GM23338 (cell line): ENCODE results near the gene GGA1. TPM values are rescaled to one million over a fixed set of nuclear protein-coding genes. Genes with fewer than 3 reads are reported as not detected.

Experiments used
- ATAC-seq: fragments of 200-7000 bp; cut with Tn5 transposase; 3 replicates; pipeline ENCODE4 v1.9.1; 2020
- DNase-seq: peaks from one replicate; pipeline ENCODE4 v3.0.0-alpha.2; 2015; ENCODE audit warnings: low spot score
- H2AFZ ChIP-seq: fragments of 200-600 bp; sonication (generic); 2 replicates; pipeline ENCODE4 v1.8.0; 2016; ENCODE audit warnings: antibody characterized with exemption, mild to moderate bottlenecking, moderate library complexity
- H3F3A ChIP-seq: fragments of 200-600 bp; sonication (generic); replicated peaks from 2 replicates; pipeline ENCODE4 v1.8.0; 2017; ENCODE audit warnings: antibody characterized with exemption, mixed run types, low read depth
- H3K27ac ChIP-seq: fragments of 200-600 bp; sonication (generic); 2 replicates; pipeline ENCODE4 v1.6.1; 2016; ENCODE audit warnings: low read depth
- H3K27me3 ChIP-seq: fragments of 200-600 bp; sonication (generic); 2 replicates; pipeline ENCODE4 v1.8.0; 2016; ENCODE audit warnings: mild to moderate bottlenecking, mixed run types, moderate library complexity; ENCODE audit not compliant: insufficient read depth
- H3K36me3 ChIP-seq: fragments of 200-600 bp; sonication (generic); 2 replicates; pipeline ENCODE4 v1.8.0; 2016; ENCODE audit warnings: mild to moderate bottlenecking; ENCODE audit not compliant: insufficient read depth
- H3K4me1 ChIP-seq: fragments of 200-600 bp; sonication (generic); 2 replicates; pipeline ENCODE4 v1.8.0; 2016; ENCODE audit warnings: mild to moderate bottlenecking, moderate library complexity; ENCODE audit not compliant: insufficient read depth
- H3K4me2 ChIP-seq: fragments of 200-600 bp; sonication (generic); 2 replicates; pipeline ENCODE4 v1.7.1; 2017; ENCODE audit warnings: mixed run types
- H3K4me3 ChIP-seq: fragments of 200-600 bp; sonication (generic); 2 replicates; pipeline ENCODE4 v1.6.1; 2016; ENCODE audit warnings: mixed run types
- H3K79me2 ChIP-seq: fragments of 200-600 bp; sonication (generic); replicated peaks from 2 replicates; pipeline ENCODE4 v1.8.0; 2017; ENCODE audit warnings: mild to moderate bottlenecking; ENCODE audit not compliant: insufficient read depth
- H3K9me2 ChIP-seq: fragments of 200-600 bp; sonication (generic); 2 replicates; pipeline ENCODE4 v1.8.0; 2017; ENCODE audit not compliant: insufficient read depth
- H4K20me1 ChIP-seq: fragments of 200-600 bp; sonication (generic); replicated peaks from 2 replicates; pipeline ENCODE4 v1.8.0; 2017; ENCODE audit warnings: mild to moderate bottlenecking; ENCODE audit not compliant: insufficient read depth
- H3K27ac Mint-ChIP-seq: 2 replicates; pipeline ENCODE4 v1.8.0; 2020; ENCODE audit warnings: inconsistent platforms, mild to moderate bottlenecking, moderate library complexity, mixed read lengths
- H3K27me3 Mint-ChIP-seq: 3 replicates; pipeline ENCODE4 v1.8.0; 2022; ENCODE audit warnings: low read depth, mild to moderate bottlenecking, moderate library complexity, mixed read lengths, inconsistent platforms; ENCODE audit not compliant: insufficient read depth, poor library complexity
- H3K36me3 Mint-ChIP-seq: 3 replicates; pipeline ENCODE4 v1.8.0; 2021; ENCODE audit warnings: low read depth, mild to moderate bottlenecking, inconsistent platforms, moderate library complexity, mixed read lengths
- H3K4me1 Mint-ChIP-seq: 3 replicates; pipeline ENCODE4 v1.8.0; 2020; ENCODE audit warnings: mild to moderate bottlenecking, inconsistent platforms, mixed read lengths
- H3K4me3 Mint-ChIP-seq: 3 replicates; pipeline ENCODE4 v1.8.0; 2021; ENCODE audit warnings: moderate library complexity, mild to moderate bottlenecking, inconsistent platforms, mixed read lengths
- H3K9me3 Mint-ChIP-seq: 3 replicates; pipeline ENCODE4 v1.8.0; 2020; ENCODE audit warnings: moderate library complexity, mild to moderate bottlenecking, inconsistent platforms, mixed read lengths
- CREB1 ChIP-seq: fragments of 250-450 bp; sonication (Bioruptor Pico); IDR thresholded peaks from 2 replicates; pipeline ENCODE4 v1.5.0; 2020; ENCODE audit warnings: low read depth, mild to moderate bottlenecking, moderate library complexity
- CTCF ChIP-seq, 2 experiments: fragments of 200-600 bp in 1 of 2; sonication (generic) in 1 of 2; conservative IDR thresholded peaks; 2 replicates each; pipeline versions ENCODE4 v1.5.1 to v1.6.1; 2016 to 2017; ENCODE audit warnings: antibody characterized with exemption in 2 of 2, low read depth in 2 of 2, mild to moderate bottlenecking in 2 of 2, moderate library complexity in 1 of 2
- ETS1 ChIP-seq: IDR thresholded peaks from 2 replicates; pipeline ENCODE4 v1.6.1; 2016; ENCODE audit warnings: antibody characterized with exemption
- EZH2 ChIP-seq: fragments of 200-600 bp; sonication (generic); IDR thresholded peaks from one replicate; pipeline ENCODE4 v1.8.0; 2017; ENCODE audit warnings: antibody characterized with exemption, mild to moderate bottlenecking, low read depth; ENCODE audit not compliant: unreplicated experiment
- EZH2phosphoT487 ChIP-seq: fragments of 200-600 bp; sonication (generic); IDR thresholded peaks from one replicate; pipeline ENCODE4 v1.8.1; 2018; ENCODE audit warnings: antibody characterized with exemption; ENCODE audit not compliant: unreplicated experiment
- JUNB ChIP-seq: IDR thresholded peaks from one replicate; pipeline ENCODE4 v1.6.1; 2016; ENCODE audit warnings: antibody characterized with exemption; ENCODE audit not compliant: unreplicated experiment
- NANOG ChIP-seq: IDR thresholded peaks from 2 replicates; pipeline ENCODE4 v1.6.1; 2016; ENCODE audit warnings: antibody characterized with exemption, borderline replicate concordance
- POLR2AphosphoS5 ChIP-seq: IDR thresholded peaks from 2 replicates; pipeline ENCODE4 v1.6.1; 2016; ENCODE audit warnings: antibody characterized with exemption, low read depth
- REST ChIP-seq: IDR thresholded peaks from one replicate; pipeline ENCODE4 v1.6.1; 2018; ENCODE audit warnings: antibody characterized with exemption; ENCODE audit not compliant: unreplicated experiment
- STAT1 ChIP-seq: IDR thresholded peaks from one replicate; pipeline ENCODE4 v1.6.1; 2016; ENCODE audit warnings: antibody characterized with exemption; ENCODE audit not compliant: unreplicated experiment
- ZNF114 ChIP-seq: fragments of 250-450 bp; sonication (Bioruptor Pico); IDR thresholded peaks from 2 replicates; pipeline ENCODE4 v1.5.0; 2020; ENCODE audit warnings: mild to moderate bottlenecking, moderate library complexity
- ZNF331 ChIP-seq: fragments of 250-450 bp; sonication (Bioruptor Pico); IDR thresholded peaks from 2 replicates; pipeline ENCODE4 v1.5.0; 2020; ENCODE audit warnings: low read depth, mild to moderate bottlenecking, moderate library complexity
- ZNF462 ChIP-seq: fragments of 250-450 bp; sonication (Bioruptor Pico); IDR thresholded peaks from 2 replicates; pipeline ENCODE4 v1.5.0; 2020; ENCODE audit warnings: mild to moderate bottlenecking, moderate library complexity
- polyA plus RNA-seq: library from polyadenylated mRNA; unstranded; fragments of >200 nt; fragmentation: Nextera tagmentation; extraction: Ambion mirVana; gene quantifications from 2 replicates; pipeline ENCODE4 v1.2.1, GENCODE V29; 2016
- total RNA-seq: library from RNA; depleted of rRNA; stranded (reverse); fragments of >200 nt; shearing (Covaris generic); gene quantifications from 2 replicates; pipeline ENCODE4 v1.2.3, GENCODE V29; 2014

Gene GGA1
- total and polyA plus RNA-seq, 2 experiments from 2014 or later, result 36.9 to 57.1 TPM

GRCh38 chr22:37654563-37655251, 46.1 kb downstream of the GGA1 start:
- Histone ChIP-seq H3K27ac (no peak overlapping the region), H3K4me3 (no peak overlapping the region), H3K27me3 (no peaks in the 10 kb centered on the region), H3F3A (peaks cover 5% of the 10 kb centered on the region; the same call in 1 of the 2 replicates), H3K9me2 (no peaks in the 10 kb centered on the region), H4K20me1 (peaks cover 3% of the 10 kb centered on the region; the same call in 1 of the 2 replicates), H2AFZ (no peak overlapping the region), H3K36me3 (peaks cover 8% of the 10 kb centered on the region; the same call in 1 of the 2 replicates), H3K79me2 (peaks cover 7% of the 10 kb centered on the region), H3K4me2 (no peak overlapping the region), H3K4me1 (peaks cover 3% of the 10 kb centered on the region; the same call in 1 of the 2 replicates)
- no peak overlapping the region for H3K27ac Mint-ChIP-seq
- H3K4me3 Mint-ChIP-seq, result no peak overlapping the region
- ATAC-seq (no peak), DNase-seq (no peak)
- H3K36me3 Mint-ChIP-seq, result peaks cover 31% of the 10 kb centered on the region
- H3K9me3 Mint-ChIP-seq, result no peaks in the 10 kb centered on the region; the same call in 2 of the 3 replicates
- TF ChIP-seq ZNF462 (no peak), EZH2phosphoT487 (no peak), STAT1 (no peak), EZH2 (no peak), CTCF (conservative IDR thresholded peaks at IDR 0.05; ENCODE audit: low read depth in 2 of 2) (no peak), REST (no peak), POLR2AphosphoS5 (no peak), ZNF331 (CRISPR knock-in tag) (no peak), ETS1 (no peak), JUNB (no peak), CREB1 (no peak), ZNF114 (no peak), NANOG (no peak)
- H3K27me3 Mint-ChIP-seq, result peaks cover 16% of the 10 kb centered on the region
- H3K4me1 Mint-ChIP-seq, result peaks cover 9% of the 10 kb centered on the region
